ENCODE measurements around the gene TUBB.

Gene TUBB

GRCh38 chr6:30747300-30747687, 27.1 kb downstream of the TUBB start:
- TF ChIP-seq RAD21 (IDR thresholded peaks at IDR 0.05; ENCODE audit: low read depth) (no peak), NFIC (IDR thresholded peaks at IDR 0.05) (no peak), MAX (IDR thresholded peaks at IDR 0.05) (no peak), TCF12 (IDR thresholded peaks at IDR 0.05; ENCODE audit: low read depth) (no peak), REST (IDR thresholded peaks at IDR 0.05; ENCODE audit: low read depth) (no peak), EP300 (IDR thresholded peaks at IDR 0.05; ENCODE audit: borderline replicate concordance) (no peak), CEBPB (IDR thresholded peaks at IDR 0.05) (no peak), USF1 (IDR thresholded peaks at IDR 0.05) (no peak), FOXM1 (IDR thresholded peaks at IDR 0.05; ENCODE audit: borderline replicate concordance, low read depth) (no peak), ZBTB7A (IDR thresholded peaks at IDR 0.05; ENCODE audit: low read depth) (no peak), TEAD4 (IDR thresholded peaks at IDR 0.05) (no peak)

DNA sequence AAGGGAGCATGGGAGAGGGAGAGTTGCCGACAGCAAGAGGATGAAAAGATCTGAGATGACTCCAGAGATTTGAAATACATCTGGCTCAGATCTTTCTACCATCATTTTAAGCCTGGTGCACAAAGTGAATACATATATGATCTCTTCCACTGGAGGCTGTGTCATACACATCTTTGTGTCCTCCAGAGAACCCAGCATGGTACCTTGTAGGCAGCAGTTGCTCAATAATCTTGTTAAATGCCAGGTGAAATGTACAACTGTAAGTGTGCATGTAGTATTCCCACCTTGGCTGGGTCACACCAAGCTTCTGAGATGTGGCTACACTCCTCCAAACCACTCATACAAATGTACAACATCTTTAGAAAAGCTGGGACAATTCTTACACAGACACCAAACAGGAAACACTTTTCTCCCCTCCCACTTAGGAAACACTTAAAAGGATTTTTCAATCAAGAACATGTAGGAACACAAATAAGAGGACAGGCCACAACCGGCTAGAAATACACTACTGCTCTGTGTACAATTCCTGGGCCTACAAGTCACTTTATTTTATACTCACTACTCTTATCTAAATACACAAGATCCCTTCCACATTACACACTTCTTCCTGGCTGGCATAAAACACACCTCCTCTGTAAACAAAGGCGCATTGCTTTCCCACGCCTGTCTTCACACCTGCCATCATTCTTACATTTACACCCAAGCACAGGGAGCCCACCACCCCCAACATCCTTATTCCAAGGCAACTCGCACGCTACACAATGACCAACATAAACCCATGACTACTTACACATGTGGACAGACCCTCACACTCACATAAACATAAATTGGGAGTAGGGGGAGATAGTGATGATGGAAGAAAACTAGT, 28.0 kb downstream of the TUBB start:
- TF ChIP-seq EGR1 (IDR thresholded peaks at IDR 0.05), result no peak
- TF ChIP-seq TEAD4 (IDR thresholded peaks at IDR 0.05), result no peak
- no peak for TF ChIP-seq RAD21 (IDR thresholded peaks at IDR 0.05; ENCODE audit: low read depth)
- no peak for TF ChIP-seq CEBPB (IDR thresholded peaks at IDR 0.05)
- TF ChIP-seq REST (IDR thresholded peaks at IDR 0.05; ENCODE audit: low read depth), result no peak
- no peak for TF ChIP-seq NFIC (IDR thresholded peaks at IDR 0.05)

- no peak for TF ChIP-seq YY1 (IDR thresholded peaks at IDR 0.05; ENCODE audit: low read depth)
Observed at GRCh38 chr6:30748851-30749540, 28.8 kb downstream of the TUBB start.

GRCh38 chr6:30749554-30750378, 29.6 kb downstream of the TUBB start:
- TF ChIP-seq TCF12 (IDR thresholded peaks at IDR 0.05; ENCODE audit: low read depth), result peak; percentile 83
- 0 out of 2 replicates have a peak, but pooled peaks have one; percentile 18 for TF ChIP-seq YY1 (IDR thresholded peaks at IDR 0.05; ENCODE audit: low read depth)
- TF ChIP-seq TEAD4 (IDR thresholded peaks at IDR 0.05), result no peak; the same call in 1 of the 2 replicates
- TF ChIP-seq TAF1 (IDR thresholded peaks at IDR 0.05; ENCODE audit: low read depth), result 0 out of 2 replicates have a peak, but pooled peaks have one; percentile 25
- peak; percentile 50; the same call in 1 of the 2 replicates for TF ChIP-seq FOXM1 (IDR thresholded peaks at IDR 0.05; ENCODE audit: borderline replicate concordance, low read depth)
- no peak for TF ChIP-seq ZBTB7A (IDR thresholded peaks at IDR 0.05; ENCODE audit: low read depth)
- TF ChIP-seq USF1 (IDR thresholded peaks at IDR 0.05), result no peak
- peak; percentile 60; the same call in 1 of the 2 replicates for TF ChIP-seq NFIC (IDR thresholded peaks at IDR 0.05)
- peak; percentile 73 for TF ChIP-seq MAX (IDR thresholded peaks at IDR 0.05)
- TF ChIP-seq RAD21 (IDR thresholded peaks at IDR 0.05; ENCODE audit: low read depth), result peak; percentile 25; the same call in 1 of the 2 replicates
- TF ChIP-seq EP300 (IDR thresholded peaks at IDR 0.05; ENCODE audit: borderline replicate concordance), result peak; percentile 84
- TF ChIP-seq REST (IDR thresholded peaks at IDR 0.05; ENCODE audit: low read depth), result no peak
- no peak for TF ChIP-seq EGR1 (IDR thresholded peaks at IDR 0.05)
- peak; percentile 46; the same call in 1 of the 2 replicates for TF ChIP-seq CREB1 (IDR thresholded peaks at IDR 0.05; ENCODE audit: low read depth)
